SH-SY5Y (cell line): ENCODE results near the gene PHF20.

Experiments used
- GATA2 ChIP-seq: IDR thresholded peaks from 2 replicates; pipeline ENCODE4 v1.6.1; 2011; ENCODE audit warnings: mild to moderate bottlenecking, low read depth, low read length
- GATA3 ChIP-seq: IDR thresholded peaks from 2 replicates; pipeline ENCODE4 v1.6.1; 2011; ENCODE audit warnings: low read depth, mild to moderate bottlenecking, low read length, moderate library complexity

DNA sequence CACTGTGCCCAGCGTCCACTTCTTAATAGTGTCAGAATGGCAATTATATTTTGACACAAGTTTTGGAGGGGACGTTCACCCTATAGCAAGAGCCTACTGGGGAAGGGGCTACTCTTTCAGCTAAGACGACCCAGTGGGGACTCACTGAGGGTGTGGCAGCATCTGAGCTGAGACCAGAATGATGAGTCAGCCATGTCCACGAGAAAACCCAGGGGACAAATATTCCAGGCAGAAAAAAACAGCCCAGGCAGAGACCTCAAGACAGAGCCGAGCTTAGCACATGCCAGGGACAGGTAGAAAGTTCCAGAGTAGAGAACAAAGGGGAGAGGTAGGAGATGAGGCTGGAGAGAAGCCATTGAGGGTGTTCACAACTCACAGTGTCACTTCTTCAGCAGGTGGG is 207.7 kb downstream of the PHF20 start:
- TF ChIP-seq GATA2 (no peak), GATA3 (no peak)
